ENCODE measurements around the gene FGFRL1.

DNA sequence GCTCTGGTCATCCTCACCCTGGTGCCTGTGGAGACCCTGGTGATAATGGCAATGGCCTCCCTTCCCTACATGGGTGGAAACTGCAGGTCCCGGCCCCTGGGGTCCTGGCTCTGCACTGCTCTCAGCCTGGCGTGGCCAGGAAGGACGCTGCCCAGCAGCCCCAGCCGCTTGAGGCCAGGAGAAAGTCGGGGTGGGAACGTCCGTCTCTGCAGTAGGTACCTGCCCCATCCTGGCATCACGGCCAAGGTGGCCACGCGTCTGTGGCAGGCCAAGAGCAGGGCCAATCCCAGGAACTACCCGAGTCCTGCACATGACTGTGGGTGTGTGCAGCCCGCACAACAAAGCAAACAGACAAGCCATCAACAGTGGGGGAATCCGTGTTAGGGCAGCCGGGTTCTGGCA lies 33.8 kb downstream of the FGFRL1 start:
- TF ChIP-seq, protein P1, sequence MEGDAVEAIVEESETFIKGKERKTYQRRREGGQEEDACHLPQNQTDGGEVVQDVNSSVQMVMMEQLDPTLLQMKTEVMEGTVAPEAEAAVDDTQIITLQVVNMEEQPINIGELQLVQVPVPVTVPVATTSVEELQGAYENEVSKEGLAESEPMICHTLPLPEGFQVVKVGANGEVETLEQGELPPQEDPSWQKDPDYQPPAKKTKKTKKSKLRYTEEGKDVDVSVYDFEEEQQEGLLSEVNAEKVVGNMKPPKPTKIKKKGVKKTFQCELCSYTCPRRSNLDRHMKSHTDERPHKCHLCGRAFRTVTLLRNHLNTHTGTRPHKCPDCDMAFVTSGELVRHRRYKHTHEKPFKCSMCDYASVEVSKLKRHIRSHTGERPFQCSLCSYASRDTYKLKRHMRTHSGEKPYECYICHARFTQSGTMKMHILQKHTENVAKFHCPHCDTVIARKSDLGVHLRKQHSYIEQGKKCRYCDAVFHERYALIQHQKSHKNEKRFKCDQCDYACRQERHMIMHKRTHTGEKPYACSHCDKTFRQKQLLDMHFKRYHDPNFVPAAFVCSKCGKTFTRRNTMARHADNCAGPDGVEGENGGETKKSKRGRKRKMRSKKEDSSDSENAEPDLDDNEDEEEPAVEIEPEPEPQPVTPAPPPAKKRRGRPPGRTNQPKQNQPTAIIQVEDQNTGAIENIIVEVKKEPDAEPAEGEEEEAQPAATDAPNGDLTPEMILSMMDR (IDR thresholded peaks at IDR 0.05; ENCODE audit: poor library complexity), result no peak
- TF ChIP-seq EZH2 (IDR thresholded peaks at IDR 0.05; ENCODE audit: borderline replicate concordance) (no peak), EZH2phosphoT487 (IDR thresholded peaks at IDR 0.05; ENCODE audit: low read depth, severe bottlenecking, unreplicated experiment) (no peak)
